ENCODE data around the gene SPAG5. TPM values are rescaled to one million over a fixed set of nuclear protein-coding genes. Genes with fewer than 3 reads are reported as not detected.

SPAG5 gene
- total and polyA plus RNA-seq, 9 of the 15 experiments (the other 6 are each of a cell fraction or from before 2014, with no cell fraction given) = 94.4 to 286 (median 151) TPM

- 0 out of 2 replicates have a peak, but pooled peaks have one; percentile 29 for TF ChIP-seq GABPA (tag; conservative IDR thresholded peaks at IDR 0.05; ENCODE audit: low read depth)
- TF ChIP-seq TCF3 (CRISPR knock-in tag; IDR thresholded peaks at IDR 0.05) = no peak
- peak; percentile 24; the same call in 1 of the 2 replicates for TF ChIP-seq ZBTB7A (IDR thresholded peaks at IDR 0.05; ENCODE audit: borderline replicate concordance, control insufficient read depth, low read depth, low read length)
- TF ChIP-seq PHF8 (IDR thresholded peaks at IDR 0.05; ENCODE audit: borderline replicate concordance, low read length) = peak; percentile 73; the same call in 1 of the 2 replicates
- TF ChIP-seq SNIP1 (IDR thresholded peaks at IDR 0.05; ENCODE audit: low read depth) = no peak
- TF ChIP-seq CBFB (CRISPR knock-in tag; IDR thresholded peaks at IDR 0.05) = no peak
- TF ChIP-seq GATAD2A (IDR thresholded peaks at IDR 0.05) = no peak
- TF ChIP-seq TAF1 (IDR thresholded peaks at IDR 0.05; ENCODE audit: control insufficient read depth, extremely low read depth, insufficient read depth, low read length, severe bottlenecking) = peak; percentile 80
- TF ChIP-seq RAD51 (IDR thresholded peaks at IDR 0.05; ENCODE audit: borderline replicate concordance, low read depth) = no peak
- no peak for TF ChIP-seq ZNF24 (IDR thresholded peaks at IDR 0.05)
- TF ChIP-seq ZNF584 (CRISPR knock-in tag; IDR thresholded peaks at IDR 0.05; ENCODE audit: low read depth) = no peak
- no peak for TF ChIP-seq ZFPM2 (CRISPR knock-in tag; IDR thresholded peaks at IDR 0.05)
- no peak for TF ChIP-seq BCOR (IDR thresholded peaks at IDR 0.05)
- TF ChIP-seq HDAC8 (tag; IDR thresholded peaks at IDR 0.05) = no peak
- TF ChIP-seq TRIM24 (IDR thresholded peaks at IDR 0.05) = no peak
- no peak for TF ChIP-seq SAFB2 (IDR thresholded peaks at IDR 0.05; ENCODE audit: borderline replicate concordance, low read depth, low read length, severe bottlenecking)
- TF ChIP-seq SRSF7 (optimal IDR thresholded peaks at IDR 0.05; ENCODE audit: low read depth, low read length) = no peak
- TF ChIP-seq TBL1XR1 (IDR thresholded peaks at IDR 0.05; ENCODE audit: low read length in 2 of 2) = no peak
- TF ChIP-seq POLR2B (IDR thresholded peaks at IDR 0.05; ENCODE audit: low read depth, partially characterized antibody) = peak; percentile 56
- TF ChIP-seq HMGXB4 (CRISPR knock-in tag; IDR thresholded peaks at IDR 0.05) = no peak
- no peak for TF ChIP-seq GTF2A2 (tag; IDR thresholded peaks at IDR 0.05)
- TF ChIP-seq ZNF347 (CRISPR knock-in tag; IDR thresholded peaks at IDR 0.05; ENCODE audit: low read depth) = no peak
- no peak for TF ChIP-seq HNRNPLL (IDR thresholded peaks at IDR 0.05; ENCODE audit: low read depth, low read length, poor library complexity, severe bottlenecking)
- TF ChIP-seq LEF1 (IDR thresholded peaks at IDR 0.05) = no peak
- TF ChIP-seq THRA (IDR thresholded peaks at IDR 0.05) = no peak
- TF ChIP-seq STAG1 (CRISPR knock-in tag; IDR thresholded peaks at IDR 0.05; ENCODE audit: borderline replicate concordance) = no peak
- TF ChIP-seq BDP1 (IDR thresholded peaks at IDR 0.05; ENCODE audit: insufficient read depth, insufficient read length) = no peak
- no peak for TF ChIP-seq RFX7 (CRISPR knock-in tag; IDR thresholded peaks at IDR 0.05)
- no peak for TF ChIP-seq NR3C1 (CRISPR knock-in tag; IDR thresholded peaks at IDR 0.05)
These were observed 46.4 kb downstream of the SPAG5 start, which contains the start of gene UNC119 (continued) for GRCh38 chr17:28552176-28552999.

All from K562 (cell line).